Measurements from ENCODE around the gene TSPAN9. TPM values are rescaled to one million over a fixed set of nuclear protein-coding genes. Genes with fewer than 3 reads are reported as not detected.

TSPAN9 gene
- total and polyA plus RNA-seq, 9 of the 15 experiments (the other 6 are each of a cell fraction or from before 2014, with no cell fraction given): 0.23 to 2.1 (median 0.60) TPM; not detected in 2

- DNase-seq (ENCODE audit: extremely low read depth in 1 of 4, low spot score in 3 of 4): no peak
- no peaks in the 10 kb centered on the region for H3K36me3 ChIP-seq (ENCODE audit: control insufficient read depth, insufficient read depth, low read length)
- in situ Hi-C loops (cut with MboI) (loop anchor here (5.0 kb wide), 1 partner anchor 141 kb away; no protein-coding TSS in a partner anchor), intact Hi-C loops (cut with micrococcal nuclease) (loop anchor here (10.0 kb wide), 2 partner anchors 69 to 199 kb away; partner anchors contain the start of gene TSPAN9)
- H3K27ac ChIP-seq (ENCODE audit: extremely low read depth, low read depth, low read length): no peak overlapping the region
- POLR2A ChIA-PET: no interaction called here
- H3K9me1 ChIP-seq (ENCODE audit: control insufficient read depth, insufficient read depth, low read length): no peaks in the 10 kb centered on the region
- WGBS (ENCODE audit: insufficient coverage, low coverage, missing lambda C conversion rate): 0% methylated on average over 3 of the region's 7 CpGs
- peaks cover 2 to 37% of the 10 kb centered on the region in 2 experiments; a peak in 2 of 5 replicates for H3K27me3 ChIP-seq (ENCODE audit: control insufficient read depth in 2 of 2, insufficient read depth in 2 of 2, low read length in 2 of 2)
- no peaks in the 10 kb centered on the region for H3K79me2 ChIP-seq (ENCODE audit: control insufficient read depth, insufficient read depth, low read length)
- H2AFZ ChIP-seq (ENCODE audit: low read depth, low read length): no peak overlapping the region
- H3K9me3 ChIP-seq (replicated peaks; ENCODE audit: control insufficient read depth, insufficient read depth, low read depth, low read length): no peaks in the 10 kb centered on the region
- no peaks in the 10 kb centered on the region for H3K4me1 ChIP-seq (replicated peaks in 1 of 2; ENCODE audit: control insufficient read depth in 2 of 2, insufficient read depth in 2 of 2, low read length in 2 of 2)
- no peak for TF ChIP-seq HDAC3 (IDR thresholded peaks at IDR 0.05; ENCODE audit: borderline replicate concordance, partially characterized antibody)
- TF ChIP-seq ZBTB7A (IDR thresholded peaks at IDR 0.05; ENCODE audit: borderline replicate concordance, control insufficient read depth, low read depth, low read length): no peak
- TF ChIP-seq BRF2 (IDR thresholded peaks at IDR 0.05; ENCODE audit: borderline replicate concordance, insufficient read depth, insufficient read length): no peak
- TF ChIP-seq TCF3 (CRISPR knock-in tag; IDR thresholded peaks at IDR 0.05): no peak
- no peak for TF ChIP-seq SNIP1 (IDR thresholded peaks at IDR 0.05; ENCODE audit: low read depth)
- no peak for TF ChIP-seq BHLHE40 (IDR thresholded peaks at IDR 0.05; ENCODE audit: low read length)
- TF ChIP-seq TSHZ1 (CRISPR knock-in tag; IDR thresholded peaks at IDR 0.05): no peak
- TF ChIP-seq ZNF57 (CRISPR knock-in tag; IDR thresholded peaks at IDR 0.05): no peak
- TF ChIP-seq ZNF583 (CRISPR knock-in tag; IDR thresholded peaks at IDR 0.05): no peak
- TF ChIP-seq PYGO2 (tag; IDR thresholded peaks at IDR 0.05): no peak
- TF ChIP-seq SPI1 (IDR thresholded peaks at IDR 0.05; ENCODE audit: borderline replicate concordance, low read depth, low read length): no peak
- no peak for TF ChIP-seq NR2C1 (IDR thresholded peaks at IDR 0.05)
- no peak for TF ChIP-seq NR2C1 (tag; IDR thresholded peaks at IDR 0.05)
- TF ChIP-seq POLR2A (conservative IDR thresholded peaks at IDR 0.05): no peak
- no peak for TF ChIP-seq CHD2 (IDR thresholded peaks at IDR 0.05; ENCODE audit: low read depth, low read length)
- no peak for TF ChIP-seq CHCHD3 (CRISPR knock-in tag; IDR thresholded peaks at IDR 0.05)
- TF ChIP-seq ZNF75A (CRISPR knock-in tag; IDR thresholded peaks at IDR 0.05): no peak
- no TSS peak for BruUV-seq (replicated peaks)
- H4K20me1 ChIP-seq (replicated peaks; ENCODE audit: control insufficient read depth, insufficient read depth, low read length): peaks cover 5% of the 10 kb centered on the region; the same call in 1 of the 2 replicates
- no peak for ATAC-seq
- H3K4me3 ChIP-seq: no peak overlapping the region
- CTCF ChIA-PET (ENCODE audit: low intra/inter-chr PET ratio): no interaction called here
- no peak for FAIRE-seq
- H3K9ac ChIP-seq (ENCODE audit: insufficient read depth in 1 of 2, low read depth in 2 of 2, low read length in 2 of 2): no peak overlapping the region
- H3K4me2 ChIP-seq (ENCODE audit: insufficient read depth, low read length): no peak overlapping the region
Observed at GRCh38 chr12:3273409-3273853, 196.3 kb downstream of the TSPAN9 start.

Data from K562 (cell line).